ENCODE measurements around the gene KATNBL1.
"Not testable (repeated sequence)": the region's sequence is repeated elsewhere in the genome, so short reads cannot be mapped to it uniquely, and the experiment has no call there.

The KATNBL1 gene

GRCh38 chr15:34203305-34203704 lies 6.6 kb downstream of the KATNBL1 start:
- DNase-seq (ENCODE audit: low spot score), result no peak

GRCh38 chr15:34193272-34193671 lies 16.6 kb downstream of the KATNBL1 start:
- not testable (repeated sequence) for DNase-seq (ENCODE audit: low spot score)

- DNase-seq (ENCODE audit: low spot score), result no peak
These were observed 21.2 kb downstream of the KATNBL1 start for GRCh38 chr15:34188711-34189110.

- DNase-seq (ENCODE audit: low spot score), result no peak
These were observed 24.2 kb downstream of the KATNBL1 start for GRCh38 chr15:34185666-34186065.

GRCh38 chr15:34182942-34183341 lies 27.0 kb downstream of the KATNBL1 start:
- DNase-seq (ENCODE audit: low spot score), result no peak

- no peak for DNase-seq (ENCODE audit: low spot score)
These were observed 30.7 kb downstream of the KATNBL1 start for GRCh38 chr15:34179234-34179633.

GRCh38 chr15:34165987-34166573 lies 43.8 kb downstream of the KATNBL1 start:
- DNase-seq (ENCODE audit: low spot score), result not testable (repeated sequence)

GRCh38 chr15:34161329-34161963 lies 48.5 kb downstream of the KATNBL1 start:
- no peak for DNase-seq (ENCODE audit: low spot score)

GRCh38 chr15:34160735-34161134 lies 49.2 kb downstream of the KATNBL1 start:
- no peak for DNase-seq (ENCODE audit: low spot score)

- no peak for DNase-seq (ENCODE audit: low spot score)
These were observed 51.5 kb downstream of the KATNBL1 start for GRCh38 chr15:34158355-34158754.

- DNase-seq (ENCODE audit: low spot score), result no peak
These were observed 54.0 kb downstream of the KATNBL1 start for GRCh38 chr15:34155859-34156258.

GRCh38 chr15:34154725-34155204 lies 55.1 kb downstream of the KATNBL1 start:
- DNase-seq (ENCODE audit: low spot score), result no peak

GRCh38 chr15:34147371-34148140 lies 62.3 kb downstream of the KATNBL1 start:
- DNase-seq (ENCODE audit: low spot score), result no peak

GRCh38 chr15:34133511-34133910 lies 76.4 kb downstream of the KATNBL1 start:
- DNase-seq (ENCODE audit: low spot score), result no peak

GRCh38 chr15:34132881-34133280 lies 77.0 kb downstream of the KATNBL1 start:
- no peak for DNase-seq (ENCODE audit: low spot score)

- DNase-seq (ENCODE audit: low spot score), result no peak
These were observed 81.0 kb downstream of the KATNBL1 start for GRCh38 chr15:34128898-34129297.

- no peak for DNase-seq (ENCODE audit: low spot score)
These were observed 83.4 kb downstream of the KATNBL1 start for GRCh38 chr15:34126522-34126921.

GRCh38 chr15:34125945-34126344 lies 84.0 kb downstream of the KATNBL1 start:
- no peak for DNase-seq (ENCODE audit: low spot score)

- no peak for DNase-seq (ENCODE audit: low spot score)
These were observed 85.2 kb downstream of the KATNBL1 start for GRCh38 chr15:34124651-34125050.

- DNase-seq (ENCODE audit: low spot score), result no peak
These were observed 87.1 kb downstream of the KATNBL1 start for GRCh38 chr15:34122771-34123183.

- not testable (repeated sequence) for DNase-seq (ENCODE audit: low spot score)
These were observed 88.1 kb downstream of the KATNBL1 start for GRCh38 chr15:34121786-34122185.

- DNase-seq (ENCODE audit: low spot score), result not testable (repeated sequence)
These were observed 89.5 kb downstream of the KATNBL1 start for GRCh38 chr15:34120420-34120819.

GRCh38 chr15:34119291-34119690 lies 90.6 kb downstream of the KATNBL1 start:
- no peak for DNase-seq (ENCODE audit: low spot score)
